GM21447 (cell line): ENCODE data around the gene LEFTY1.

Experiments
- ATAC-seq: cut with Tn5 transposase; IDR thresholded peaks from one replicate; pipeline ENCODE4 v1.9.1; 2021; ENCODE audit not compliant: unreplicated experiment

The LEFTY1 gene

DNA sequence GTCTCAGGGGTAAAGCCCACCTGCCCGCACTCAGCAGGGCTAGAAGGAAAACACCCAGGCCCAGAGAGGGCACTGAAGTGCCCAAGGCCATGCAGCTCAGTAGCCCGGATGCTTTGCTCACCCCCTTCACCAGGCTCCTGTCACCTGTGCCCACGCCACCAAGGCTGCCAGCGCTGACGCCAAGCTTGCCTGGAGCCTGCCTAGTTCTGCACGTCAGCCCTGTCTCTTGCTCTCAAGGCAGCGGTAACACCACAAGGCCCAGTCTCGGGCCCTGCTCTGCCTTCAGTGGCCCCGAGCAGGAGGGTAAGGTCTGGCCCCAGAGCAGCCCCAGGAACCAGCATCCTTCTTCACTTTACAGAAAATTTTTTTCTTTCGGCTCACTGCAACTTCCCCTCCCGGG is 14.5 kb downstream of the LEFTY1 start:
- ATAC-seq = no peak

DNA sequence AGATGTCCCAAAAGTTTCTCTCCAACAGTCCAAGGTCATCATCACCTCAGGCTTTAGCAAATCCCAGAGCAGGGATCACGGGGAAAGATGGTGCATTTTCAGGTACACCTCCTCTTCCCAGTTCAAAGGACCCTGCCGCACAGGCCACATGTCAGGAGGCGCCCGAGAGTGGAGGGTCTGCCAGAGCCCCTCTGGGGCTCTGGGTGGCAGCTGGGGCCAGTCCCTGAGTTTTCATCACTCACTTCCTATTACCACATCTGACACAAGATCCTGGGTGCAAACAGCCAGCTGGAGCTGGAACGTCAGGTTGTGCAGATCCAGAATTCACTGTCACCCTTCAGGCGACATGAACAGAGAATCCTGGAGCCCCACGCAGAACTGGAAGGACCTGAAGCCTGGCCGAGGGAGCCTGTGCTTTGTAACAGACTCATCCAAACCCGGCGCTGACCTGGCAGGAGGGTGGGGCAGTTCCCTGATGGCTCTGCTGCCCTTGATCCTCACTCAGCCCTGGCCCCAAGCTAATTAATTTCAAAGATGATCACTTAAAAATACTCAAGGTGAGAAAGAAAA is 15.6 kb downstream of the LEFTY1 start:
- ATAC-seq = no peak

DNA sequence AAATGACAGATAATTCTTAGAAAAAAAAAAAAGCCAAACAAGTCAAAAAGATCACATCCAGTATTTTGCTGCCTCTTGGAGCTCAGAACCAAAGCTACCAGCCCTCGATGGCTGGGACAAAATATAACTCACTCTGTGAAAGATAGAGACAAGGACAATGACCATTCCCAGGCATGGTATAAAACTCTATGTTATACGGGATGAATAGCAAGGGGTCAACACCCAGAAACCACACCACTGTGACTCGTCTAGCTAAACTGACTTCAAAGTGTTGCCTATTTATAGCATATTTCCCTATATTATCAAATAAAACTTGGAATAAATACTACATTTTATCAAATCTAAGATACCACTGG is 16.9 kb downstream of the LEFTY1 start:
- ATAC-seq = no peak

DNA sequence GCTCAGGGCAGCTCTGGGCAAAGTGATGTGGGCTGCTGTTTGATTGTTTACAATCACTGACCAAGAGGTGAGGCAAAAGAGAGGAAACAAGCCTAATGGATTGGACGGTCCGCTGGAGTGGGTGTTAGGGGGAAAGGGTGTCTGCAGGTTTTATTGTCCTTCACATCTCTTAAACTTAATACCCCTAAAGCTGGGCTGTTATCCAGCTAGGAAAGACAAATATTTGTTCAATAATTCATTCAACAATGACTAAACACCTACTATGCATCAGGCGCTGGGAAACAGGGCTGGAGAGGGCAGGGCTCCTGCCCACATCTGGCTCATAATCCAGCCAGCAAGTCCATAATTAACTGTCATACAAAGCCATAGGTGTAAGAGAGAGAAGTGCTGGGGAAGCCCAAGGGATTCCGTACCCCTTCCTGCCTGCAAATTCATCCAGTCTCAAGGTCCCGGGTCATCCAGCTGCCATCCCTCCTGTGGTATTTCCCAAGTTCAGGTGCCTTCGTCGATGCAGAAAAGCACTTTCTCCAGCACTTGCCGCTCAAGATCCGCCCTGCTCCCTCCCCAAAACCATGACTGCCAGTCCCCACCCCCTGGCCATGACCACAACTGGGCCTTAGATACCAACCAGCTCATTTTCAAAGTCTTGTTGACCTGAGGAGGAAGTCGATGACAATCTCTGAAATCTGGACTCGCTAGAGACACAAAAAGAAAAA is 17.4 kb downstream of the LEFTY1 start:
- ATAC-seq = no peak

DNA sequence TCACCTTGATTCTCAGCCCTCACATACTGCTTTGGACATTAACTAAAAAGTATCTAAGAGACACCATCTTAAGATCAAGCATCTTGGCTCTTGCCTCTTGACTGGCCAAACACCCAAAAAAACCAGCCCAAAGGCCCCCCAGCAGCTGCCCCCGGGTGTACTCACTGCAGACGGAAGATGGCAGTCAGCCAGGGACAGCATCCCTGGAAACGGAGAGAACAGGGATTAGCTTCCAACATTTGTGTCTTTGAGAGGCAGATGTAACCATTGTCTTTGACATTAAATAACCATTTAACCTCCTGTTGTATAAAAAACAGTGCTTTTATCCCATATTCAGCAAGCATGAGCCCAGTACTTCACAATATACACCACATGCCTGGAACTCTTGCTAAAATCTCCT is 18.0 kb downstream of the LEFTY1 start:
- no peak for ATAC-seq

DNA sequence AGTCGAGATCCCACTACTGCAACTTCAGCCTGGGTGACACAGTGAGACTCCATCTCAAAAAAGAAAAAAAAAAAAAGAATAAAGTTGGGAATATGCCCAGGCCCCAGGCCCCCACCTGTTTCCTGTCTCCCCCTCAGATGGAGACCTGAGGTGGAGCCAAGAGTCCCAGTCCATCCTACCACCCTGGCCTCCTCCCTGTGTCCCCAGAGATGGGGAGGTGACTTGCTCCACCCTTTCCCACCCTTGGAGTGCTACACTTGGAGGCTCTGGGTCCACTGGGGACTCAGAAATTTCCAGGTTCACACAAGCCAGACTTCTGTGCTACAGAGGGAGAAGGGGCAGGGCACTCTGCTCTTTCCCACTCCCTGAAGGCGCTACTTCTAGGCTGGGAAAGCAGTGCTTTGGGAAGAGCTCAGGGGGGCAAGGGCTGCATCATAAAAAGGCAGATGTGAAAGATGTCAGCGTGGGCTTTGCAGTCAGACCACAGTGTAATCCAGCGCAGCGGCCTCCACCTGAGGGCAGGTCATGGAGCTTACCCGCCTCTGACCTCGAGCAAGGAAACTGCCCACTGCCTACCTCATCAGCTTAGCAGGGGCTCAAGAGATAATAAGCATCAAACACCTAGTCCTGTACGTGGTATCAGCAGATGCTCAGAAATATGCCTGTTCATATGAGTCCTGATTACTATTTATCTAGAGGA is 20.2 kb downstream of the LEFTY1 start:
- no peak for ATAC-seq

DNA sequence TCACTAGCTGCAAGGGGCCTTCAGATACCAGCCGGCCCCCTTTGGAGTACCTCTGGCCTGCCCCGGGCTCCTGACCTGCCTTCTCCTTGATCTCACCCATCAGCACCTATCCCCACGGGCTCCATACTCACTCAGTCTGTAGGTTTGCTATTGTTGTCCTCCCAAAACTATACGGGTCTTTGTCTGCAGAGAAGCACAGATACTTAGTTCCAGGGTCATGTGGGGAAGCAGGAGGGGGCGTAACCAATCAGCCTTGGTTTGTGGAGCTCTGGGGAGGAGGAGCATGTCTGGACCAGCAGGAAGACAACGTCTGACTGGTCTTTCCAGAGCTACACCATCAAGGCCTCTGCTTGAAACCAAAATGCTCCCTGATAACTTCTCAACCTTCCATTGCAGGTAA is 22.0 kb downstream of the LEFTY1 start:
- no peak for ATAC-seq

DNA sequence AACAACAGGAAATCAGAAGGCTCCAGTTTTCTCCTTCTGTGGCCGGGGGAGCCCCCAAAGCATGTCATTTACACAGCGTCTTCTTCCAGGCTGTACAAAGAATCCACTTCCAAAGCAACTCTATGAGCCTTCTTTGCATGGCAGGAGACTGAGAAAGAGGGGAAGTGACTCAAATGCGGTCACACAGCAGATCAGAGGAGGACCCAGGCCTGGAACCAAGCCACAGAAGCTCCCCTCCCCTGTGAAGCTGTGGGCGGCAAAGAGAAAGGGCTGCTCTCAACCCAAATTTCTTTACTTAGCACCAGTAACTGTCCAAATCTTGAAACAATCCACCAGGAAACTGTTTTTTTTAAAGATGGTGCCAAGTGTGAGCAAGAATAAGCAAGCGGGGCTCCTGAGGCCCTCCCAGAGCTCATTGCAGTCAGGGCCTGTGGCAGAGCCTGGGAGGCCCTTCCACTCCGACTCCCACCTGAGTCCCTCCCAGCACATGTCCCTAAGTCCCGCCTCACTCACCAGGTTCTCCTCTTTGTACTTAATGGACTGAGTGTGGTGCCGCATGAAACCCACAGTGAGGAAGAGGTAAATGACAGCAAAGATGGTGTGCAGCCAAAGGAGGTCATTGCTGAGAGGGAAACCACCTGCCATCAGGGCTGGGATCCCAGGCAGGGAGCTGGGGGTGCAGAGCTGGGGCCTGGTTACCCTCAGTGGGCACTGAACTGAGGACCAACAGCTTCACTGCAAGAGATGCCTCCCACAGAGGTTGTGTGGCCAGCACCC is 22.7 kb downstream of the LEFTY1 start:
- no peak for ATAC-seq

DNA sequence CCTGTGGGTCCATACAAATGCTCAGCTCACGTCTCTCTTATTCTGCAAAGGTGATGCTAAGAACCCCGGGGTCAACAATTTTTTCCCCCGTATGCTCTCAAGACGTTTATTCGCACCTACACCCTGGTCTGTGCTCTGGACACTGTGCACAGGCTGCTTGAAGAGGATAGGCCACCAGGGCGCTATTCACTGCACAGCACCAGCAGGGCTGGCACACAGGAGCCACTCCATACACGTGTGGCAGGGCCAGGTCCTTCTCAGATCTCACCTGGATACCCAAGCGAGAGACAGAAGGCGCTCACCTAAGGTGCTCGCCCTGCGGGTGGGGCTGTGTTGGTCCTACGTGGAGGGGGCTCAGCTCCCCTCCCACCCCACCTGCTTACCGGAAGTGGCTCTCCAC is 23.4 kb downstream of the LEFTY1 start:
- no peak for ATAC-seq

DNA sequence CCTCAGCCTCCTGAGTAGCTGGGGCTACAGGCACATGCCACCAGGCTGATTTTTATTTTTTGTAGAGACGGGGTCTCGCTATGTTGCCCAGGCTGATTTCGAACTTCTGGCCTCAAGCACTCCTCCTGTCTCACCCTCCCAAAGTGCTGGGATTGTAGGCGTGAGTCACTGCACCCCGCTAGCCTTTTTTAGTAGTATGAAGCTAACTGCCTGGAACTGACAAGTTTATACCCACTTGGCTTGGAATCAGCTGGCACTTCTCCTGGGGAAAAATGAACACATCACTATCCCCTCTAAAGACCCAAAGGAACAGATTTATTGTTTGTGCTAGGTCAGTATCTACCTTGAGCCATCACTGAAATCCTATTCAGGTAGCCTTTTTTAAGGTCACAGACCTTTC is 25.8 kb downstream of the LEFTY1 start:
- ATAC-seq = no peak

DNA sequence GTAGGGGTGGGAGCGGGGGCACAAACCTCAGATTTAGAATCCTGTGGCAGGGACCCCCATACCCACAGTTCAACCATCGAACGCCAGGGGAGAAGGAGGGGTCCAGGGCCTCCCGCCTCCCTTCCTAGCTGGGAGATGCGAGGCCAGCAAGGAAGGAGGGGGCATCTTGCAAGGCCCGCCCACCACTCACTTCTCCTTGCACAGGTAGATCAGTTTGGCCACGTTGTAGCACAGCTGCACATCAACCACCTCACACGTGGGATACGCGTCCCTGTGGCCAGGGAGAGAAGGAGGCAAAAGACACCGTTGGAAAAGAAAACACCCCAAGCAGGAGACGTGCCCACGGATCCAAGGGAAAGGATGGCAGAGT is 26.4 kb downstream of the LEFTY1 start:
- no peak for ATAC-seq

DNA sequence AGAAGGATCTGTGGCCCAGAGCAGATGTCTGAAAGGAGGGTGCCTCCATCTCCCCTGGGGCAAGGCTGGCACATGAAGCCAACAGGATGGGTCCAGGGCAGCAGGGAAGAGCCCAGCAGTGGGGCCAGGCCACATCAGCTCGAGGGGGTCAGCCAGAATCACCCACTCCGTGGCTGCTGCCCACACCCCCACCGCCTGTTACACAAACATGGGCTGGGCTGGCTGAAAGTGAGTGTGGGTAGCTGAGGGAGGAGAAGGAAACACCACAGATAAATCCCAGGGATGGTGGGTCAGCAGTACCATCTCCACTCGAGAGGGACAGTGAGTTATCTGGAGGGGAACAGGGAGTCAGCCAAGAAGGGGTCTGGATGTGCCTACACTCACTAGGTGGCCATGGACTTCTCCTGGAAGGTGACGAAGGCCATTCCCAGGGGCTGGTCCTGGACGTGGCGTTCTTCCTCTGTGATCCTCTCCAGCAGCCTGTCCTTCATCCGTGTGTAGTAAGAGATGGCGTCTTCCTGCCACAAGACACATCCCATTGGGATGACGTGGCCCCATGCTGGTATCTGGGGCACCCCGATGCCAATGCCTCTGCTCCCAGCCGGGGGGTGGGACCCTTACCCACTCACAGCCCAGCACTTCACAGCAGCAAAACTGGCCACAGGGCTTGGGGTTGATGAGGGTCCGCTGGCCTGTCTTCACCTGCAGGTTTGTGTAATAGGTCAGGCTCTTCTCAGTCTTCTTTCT is 26.9 kb downstream of the LEFTY1 start:
- no peak for ATAC-seq

DNA sequence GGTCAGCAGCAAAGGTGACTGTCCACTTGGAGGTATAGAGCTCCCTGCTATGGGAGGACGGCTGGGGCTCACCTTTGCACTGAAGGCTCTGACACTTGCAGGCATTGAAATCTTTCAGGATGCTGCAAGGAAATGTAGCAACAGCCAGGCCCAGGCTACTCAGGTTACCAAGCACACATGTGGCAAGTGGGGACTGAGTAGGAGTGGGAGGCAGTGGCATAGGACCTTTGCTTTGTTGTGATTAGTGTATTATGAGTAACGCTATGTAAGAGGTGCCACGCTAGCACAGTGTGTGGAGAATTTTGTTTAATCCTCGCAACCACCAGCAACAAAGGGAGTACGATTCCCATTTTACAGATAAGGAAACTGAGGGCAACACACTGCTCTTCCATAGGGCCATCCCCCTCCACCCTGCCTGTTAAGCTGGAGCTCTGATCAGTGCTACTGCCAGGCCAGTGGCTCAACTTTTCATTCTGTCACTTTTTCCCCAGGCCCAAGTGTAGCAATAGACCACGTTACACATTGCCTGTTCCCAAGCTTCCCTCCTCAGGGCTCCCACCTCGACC is 28.0 kb downstream of the LEFTY1 start:
- no peak for ATAC-seq

DNA sequence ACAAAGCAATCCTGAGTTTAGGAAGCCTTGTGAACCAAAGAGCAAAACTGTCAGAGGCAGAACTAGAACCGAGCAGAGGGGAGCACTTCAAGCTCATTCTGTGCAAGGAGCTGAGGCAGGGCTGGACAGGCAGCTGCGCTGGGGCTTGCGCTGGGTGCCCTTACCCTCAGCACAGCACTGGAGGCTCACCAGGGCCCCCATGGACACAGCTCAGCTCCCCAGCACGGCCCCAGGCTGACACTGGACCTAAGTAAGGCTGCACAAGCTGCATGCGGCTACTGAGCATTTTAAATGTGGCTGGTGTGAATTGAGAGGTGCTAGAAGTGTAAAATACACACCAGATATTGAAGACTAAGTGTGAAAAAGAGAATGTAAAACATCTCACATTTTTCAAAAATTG is 28.8 kb downstream of the LEFTY1 start:
- no peak for ATAC-seq

DNA sequence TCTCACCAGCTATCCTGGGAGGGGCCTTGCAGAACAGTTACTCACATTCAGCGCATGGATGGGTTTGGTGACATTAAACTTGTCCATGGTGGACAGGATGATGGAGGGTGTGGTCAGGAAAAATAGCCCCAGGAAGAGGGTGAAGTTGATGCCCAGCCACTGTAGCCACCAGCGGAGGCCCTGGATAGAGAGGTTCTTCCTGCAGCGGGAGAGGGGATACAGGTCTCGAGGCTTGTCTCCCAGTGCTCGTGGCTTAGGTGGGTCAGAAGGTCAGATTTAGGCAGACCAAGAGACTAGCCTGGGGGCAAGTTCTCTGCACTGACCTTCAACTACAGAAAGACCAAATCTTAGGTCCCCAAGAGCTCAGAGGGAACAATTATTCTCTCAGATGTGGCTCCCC is 29.8 kb downstream of the LEFTY1 start:
- ATAC-seq = no peak

DNA sequence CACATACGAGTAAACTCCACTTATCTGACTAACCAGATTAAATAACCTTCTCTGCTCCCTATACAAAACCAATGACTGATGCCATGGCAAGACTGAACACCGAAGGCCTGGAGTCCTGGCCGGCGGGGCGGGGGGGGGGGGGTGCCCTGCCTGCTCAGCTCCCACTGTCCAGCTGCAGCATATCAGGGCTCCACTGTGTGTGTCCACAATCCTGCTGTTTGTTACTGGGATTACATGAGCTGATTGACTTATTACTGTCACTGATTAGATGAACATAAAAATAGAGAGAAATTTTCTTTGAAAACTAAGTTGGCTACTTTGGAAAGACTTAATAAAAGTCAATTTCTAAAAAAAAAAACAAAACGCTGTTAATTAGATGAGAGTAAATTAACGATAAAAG is 31.7 kb downstream of the LEFTY1 start:
- no peak for ATAC-seq

DNA sequence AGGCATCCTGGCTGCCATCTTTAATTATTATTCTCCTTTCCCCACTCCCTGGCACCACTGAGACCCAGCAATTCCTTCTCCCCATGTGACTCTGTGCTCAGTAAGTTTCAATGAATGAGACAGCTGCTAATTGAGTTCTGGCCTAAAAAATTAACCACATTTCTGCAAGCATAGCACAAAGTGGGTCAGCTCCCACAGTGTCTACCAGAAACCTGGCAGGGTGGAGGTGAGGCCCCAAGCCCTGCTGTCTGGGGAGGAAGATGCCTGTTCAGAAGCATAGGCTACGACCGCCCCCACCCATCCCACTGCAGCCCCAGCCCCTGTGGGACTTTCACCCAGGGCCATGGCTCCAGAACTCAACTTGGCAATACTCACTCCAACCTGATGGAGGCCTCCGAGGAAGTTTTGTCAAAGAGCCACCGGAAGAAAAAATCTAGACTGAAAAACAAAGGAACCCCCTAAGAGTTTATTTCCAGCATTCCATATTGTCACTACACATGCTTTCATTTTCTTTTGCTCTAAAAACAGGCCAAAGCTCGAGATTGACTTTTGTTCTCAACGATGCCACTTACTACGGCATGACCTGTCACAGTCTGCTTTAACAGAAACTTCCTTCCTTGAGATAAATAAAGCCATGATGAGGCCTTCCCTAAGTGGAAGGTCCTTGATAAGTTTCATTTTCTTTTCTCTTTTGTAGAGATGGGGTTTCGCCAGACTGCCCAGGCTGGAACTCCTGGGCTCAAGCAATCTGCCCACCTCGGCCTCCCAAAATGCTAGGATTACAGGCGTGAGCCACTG is 33.2 kb downstream of the LEFTY1 start:
- ATAC-seq = no peak

DNA sequence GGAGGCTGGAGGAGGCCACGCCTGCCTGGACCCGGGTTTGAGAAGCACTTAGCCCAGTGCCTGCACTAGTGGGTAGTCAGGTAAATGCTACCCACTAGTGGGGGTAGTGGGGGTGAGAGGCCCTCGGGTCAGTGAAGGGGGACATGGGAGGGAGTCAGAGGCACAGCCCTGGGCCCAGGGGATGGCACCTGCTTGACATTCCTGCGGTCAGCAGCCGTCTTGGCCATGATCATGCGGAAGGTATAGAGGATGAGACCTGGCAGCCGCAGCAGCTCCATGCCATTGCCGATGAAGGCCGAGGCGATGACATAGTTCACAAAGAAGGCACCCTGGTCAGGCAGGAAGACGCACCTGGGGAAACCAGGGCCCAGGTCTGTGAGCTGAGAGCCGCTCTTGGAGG is 35.5 kb downstream of the LEFTY1 start:
- no peak for ATAC-seq

DNA sequence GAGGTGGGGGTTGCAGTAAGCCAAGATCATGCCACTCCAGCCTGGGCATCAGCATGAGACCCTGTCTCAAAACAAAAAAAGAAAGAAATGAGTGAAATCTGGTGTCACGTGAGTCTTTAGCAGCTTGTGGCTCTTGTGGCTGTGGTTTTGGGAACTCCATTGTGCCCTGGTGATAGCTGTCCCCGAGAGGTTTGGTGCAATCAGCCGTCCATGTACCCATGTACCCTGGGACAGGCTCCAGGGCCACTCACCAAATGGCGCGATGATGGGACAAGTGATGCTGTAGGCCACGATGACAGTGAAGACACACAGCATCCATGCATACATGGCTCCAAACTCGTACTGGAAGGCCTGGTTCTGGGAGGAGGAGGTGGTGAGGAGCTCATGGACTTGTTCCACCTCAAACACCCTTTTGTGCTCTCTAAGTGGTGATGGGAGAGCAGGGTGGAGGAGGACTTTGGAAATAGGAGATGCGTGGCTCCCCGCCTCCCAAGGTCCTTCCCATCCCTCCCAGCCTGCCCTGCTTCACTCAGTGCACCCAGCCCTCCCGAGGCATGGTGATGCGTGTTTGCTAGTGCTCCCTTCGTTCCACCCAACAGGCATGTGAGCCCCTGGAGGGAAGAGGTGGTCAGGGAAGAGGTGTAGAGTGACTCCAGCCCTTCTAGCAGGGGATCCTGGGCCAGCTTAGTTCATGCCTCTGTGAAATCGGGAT is 36.4 kb downstream of the LEFTY1 start:
- no peak for ATAC-seq
